ENCODE measurements around the gene BTBD6. TPM values are rescaled to one million over a fixed set of nuclear protein-coding genes. Genes with fewer than 3 reads are reported as not detected.

The BTBD6 gene
- total RNA-seq, 2 donors from 2014 or later = 19.5 to 41.3 TPM

DNA sequence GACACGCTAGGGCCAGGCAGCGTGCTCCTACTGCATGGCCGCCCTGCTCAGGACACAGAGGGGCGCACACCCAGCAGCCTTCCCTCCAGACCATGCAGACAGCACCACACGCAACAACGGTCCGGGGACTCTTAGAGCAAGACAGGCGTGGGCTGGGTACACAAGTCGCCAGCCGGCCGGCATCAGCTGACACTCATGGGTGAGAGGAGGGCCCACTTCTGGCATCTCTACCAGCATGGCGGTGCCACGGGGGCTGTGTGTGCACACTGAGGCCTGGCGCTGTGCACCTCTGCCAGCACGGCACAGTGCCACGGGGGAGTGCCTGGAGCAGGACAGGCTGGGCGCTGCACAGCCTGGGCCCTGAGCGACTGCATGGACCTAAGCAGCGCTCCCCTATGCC lies 6.7 kb upstream of the BTBD6 start:
- Mint-ChIP-seq H3K4me3 (no peak overlapping the region), H3K4me1 (no peaks in the 10 kb centered on the region), H3K36me3 (ENCODE audit: low read depth) (peaks cover 11% of the 10 kb centered on the region), H3K27ac (no peak overlapping the region), H3K27me3 (no peaks in the 10 kb centered on the region), H3K9me3 (no peaks in the 10 kb centered on the region)
- no peak for ATAC-seq (replicated peaks)

DNA sequence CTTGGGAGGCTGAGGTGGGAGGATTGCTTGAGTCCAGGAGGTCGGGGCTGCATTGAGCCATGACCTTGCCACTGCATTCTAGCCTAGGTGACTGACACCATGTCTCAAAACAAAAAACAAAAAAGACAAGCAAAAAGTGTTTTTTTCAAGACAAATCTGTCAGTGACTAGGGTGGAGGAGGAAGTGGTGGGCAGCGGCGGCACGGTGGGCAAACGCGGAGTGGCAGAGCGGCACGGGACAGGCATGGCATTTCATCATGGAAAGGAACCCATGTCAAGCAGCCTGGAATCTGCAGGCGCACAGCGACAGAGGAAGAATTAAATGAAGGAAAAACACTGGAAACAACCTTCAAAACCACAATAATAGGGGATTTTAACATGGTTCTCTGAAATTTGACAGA lies 4.0 kb upstream of the BTBD6 start:
- Mint-ChIP-seq H3K4me3 (no peak overlapping the region), H3K9me3 (no peaks in the 10 kb centered on the region), H3K36me3 (ENCODE audit: low read depth) (peaks cover 22% of the 10 kb centered on the region), H3K27me3 (no peaks in the 10 kb centered on the region), H3K27ac (no peak overlapping the region), H3K4me1 (peaks cover 6% of the 10 kb centered on the region)
- no peak for ATAC-seq (replicated peaks)

DNA sequence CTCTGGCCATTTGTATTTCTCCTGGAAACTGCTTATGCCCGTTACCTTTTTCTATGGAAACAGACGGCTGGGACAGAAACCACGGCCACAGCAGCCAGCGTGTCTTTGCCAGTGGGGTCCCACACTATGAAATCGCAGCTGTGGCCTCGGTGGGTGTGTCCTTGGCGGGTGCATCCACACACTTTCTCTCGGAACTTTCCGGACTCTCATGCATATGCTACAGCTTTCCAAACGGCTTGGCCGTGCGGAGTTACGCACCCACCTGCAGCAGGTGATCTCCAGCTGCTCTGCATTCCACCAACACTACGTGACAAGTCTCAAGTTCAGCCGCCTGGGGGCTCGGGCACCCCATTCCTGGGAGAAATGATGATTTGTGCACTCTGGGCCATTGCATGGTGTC lies 1.3 kb upstream of the BTBD6 start:
- Mint-ChIP-seq H3K27ac (no peak overlapping the region), H3K4me3 (peak overlapping the region; percentile 72), H3K9me3 (no peaks in the 10 kb centered on the region), H3K36me3 (ENCODE audit: low read depth) (peaks cover 35% of the 10 kb centered on the region), H3K4me1 (peaks cover 10% of the 10 kb centered on the region), H3K27me3 (no peaks in the 10 kb centered on the region)
- no peak for ATAC-seq (replicated peaks)

DNA sequence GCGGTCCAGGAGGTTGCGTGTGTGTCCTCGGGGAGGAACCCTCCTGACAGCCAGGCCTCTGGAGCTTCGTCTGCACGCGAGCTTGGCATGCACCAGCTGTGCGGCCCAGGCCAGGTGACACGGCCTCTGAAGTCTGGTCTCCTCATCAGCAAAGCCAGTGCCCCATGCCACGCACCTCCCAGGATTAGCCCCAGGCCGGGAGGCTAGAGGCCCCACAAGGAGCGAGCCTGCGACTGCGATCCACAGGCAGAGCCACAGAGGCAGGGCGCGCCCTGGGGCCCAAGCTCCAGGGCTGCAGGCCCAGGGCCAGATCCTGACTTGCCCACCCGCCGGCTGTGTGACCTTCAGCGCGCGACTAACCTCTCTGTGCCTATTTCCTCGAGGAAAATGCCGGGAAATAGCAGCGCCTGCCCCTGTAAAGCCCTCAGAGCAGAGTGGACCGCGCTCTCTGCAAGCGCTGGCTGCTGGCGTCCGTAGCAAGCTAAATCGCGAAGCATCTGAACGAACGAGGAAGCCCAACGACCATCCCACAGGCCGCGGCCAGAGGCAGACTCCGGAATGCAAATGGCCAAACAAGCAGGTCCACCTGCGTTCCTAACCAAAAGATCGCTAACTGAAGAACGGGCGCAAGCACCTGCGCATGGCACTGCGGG lies 492 bp upstream of the BTBD6 start:
- no peak for ATAC-seq (replicated peaks)
- Mint-ChIP-seq H3K4me1 (peaks cover 10% of the 10 kb centered on the region), H3K36me3 (ENCODE audit: low read depth) (peaks cover 35% of the 10 kb centered on the region), H3K9me3 (no peaks in the 10 kb centered on the region), H3K27me3 (no peaks in the 10 kb centered on the region), H3K27ac (no peak overlapping the region), H3K4me3 (peak overlapping the region; percentile 72)

DNA sequence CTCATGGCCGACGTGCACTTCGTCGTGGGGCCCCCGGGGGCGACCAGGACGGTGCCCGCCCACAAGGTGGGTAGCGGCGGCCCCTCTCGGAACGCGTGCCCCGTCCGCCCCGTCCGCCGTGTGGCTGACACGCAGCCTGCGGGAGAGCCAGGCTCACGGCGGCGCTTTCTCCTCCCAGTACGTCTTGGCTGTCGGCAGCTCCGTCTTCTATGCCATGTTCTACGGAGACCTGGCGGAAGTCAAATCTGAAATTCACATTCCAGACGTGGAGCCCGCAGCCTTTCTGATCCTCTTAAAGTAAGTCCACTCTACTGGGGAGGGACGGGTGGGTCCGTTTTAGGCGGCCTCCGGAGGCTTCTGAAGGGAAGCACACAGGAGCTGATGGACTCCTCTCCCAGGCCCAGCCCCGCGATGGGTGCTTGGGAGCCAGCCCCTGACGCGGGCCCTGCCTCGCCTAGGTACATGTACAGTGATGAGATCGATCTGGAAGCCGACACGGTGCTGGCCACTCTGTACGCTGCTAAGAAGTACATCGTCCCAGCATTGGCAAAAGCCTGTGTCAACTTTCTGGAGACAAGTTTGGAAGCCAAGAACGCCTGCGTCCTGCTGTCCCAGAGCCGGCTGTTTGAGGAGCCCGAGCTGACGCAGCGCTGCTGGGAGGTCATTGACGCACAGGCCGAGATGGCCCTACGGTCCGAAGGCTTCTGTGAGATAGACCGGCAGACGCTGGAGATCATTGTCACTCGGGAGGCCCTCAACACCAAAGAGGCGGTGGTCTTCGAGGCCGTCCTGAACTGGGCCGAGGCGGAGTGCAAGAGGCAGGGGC lies 1.1 kb downstream of the BTBD6 start:
- Mint-ChIP-seq H3K4me3 (peak overlapping the region; percentile 68), H3K9me3 (no peaks in the 10 kb centered on the region), H3K36me3 (ENCODE audit: low read depth) (peaks cover 37% of the 10 kb centered on the region), H3K27me3 (no peaks in the 10 kb centered on the region), H3K4me1 (peaks cover 10% of the 10 kb centered on the region), H3K27ac (no peak overlapping the region)
- no peak for ATAC-seq (replicated peaks)

GRCh38 chr14:105250008-105250366 lies 1.7 kb downstream of the BTBD6 start:
- peak overlapping the region; percentile 68 for H3K4me3 Mint-ChIP-seq
- H3K9me3 Mint-ChIP-seq = no peaks in the 10 kb centered on the region
- peaks cover 31% of the 10 kb centered on the region for H3K36me3 Mint-ChIP-seq (ENCODE audit: low read depth)
- no peaks in the 10 kb centered on the region for H3K27me3 Mint-ChIP-seq
- H3K27ac Mint-ChIP-seq = no peak overlapping the region
- ATAC-seq (replicated peaks) = no peak
- H3K4me1 Mint-ChIP-seq = peaks cover 10% of the 10 kb centered on the region

GRCh38 chr14:105250986-105251385 lies 2.7 kb downstream of the BTBD6 start:
- peaks cover 10% of the 10 kb centered on the region for H3K4me1 Mint-ChIP-seq
- H3K27me3 Mint-ChIP-seq = no peaks in the 10 kb centered on the region
- H3K4me3 Mint-ChIP-seq = no peak overlapping the region
- peaks cover 31% of the 10 kb centered on the region for H3K36me3 Mint-ChIP-seq (ENCODE audit: low read depth)
- no peak for ATAC-seq (replicated peaks)
- no peak overlapping the region for H3K27ac Mint-ChIP-seq
- H3K9me3 Mint-ChIP-seq = no peaks in the 10 kb centered on the region

DNA sequence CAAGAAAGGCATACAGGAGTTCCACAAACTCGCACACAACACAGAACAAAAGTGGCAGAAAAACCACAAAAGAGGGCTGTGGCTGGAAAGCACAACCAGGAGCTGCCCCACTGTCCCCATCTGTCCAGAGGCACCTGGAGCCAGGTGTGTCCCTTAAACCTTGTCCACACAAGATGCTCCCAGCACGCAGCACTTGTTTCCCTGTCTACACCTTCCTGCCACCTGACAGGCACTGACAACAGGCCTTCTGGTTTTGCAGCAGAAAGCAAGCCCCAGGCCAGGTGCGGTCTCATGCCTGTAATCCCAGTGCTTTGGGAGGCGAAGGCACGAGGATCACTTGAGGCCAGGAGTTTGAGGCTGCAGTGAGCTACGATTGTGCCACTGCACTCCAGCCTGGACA lies 3.6 kb downstream of the BTBD6 start:
- ATAC-seq (replicated peaks) = no peak
- Mint-ChIP-seq H3K27ac (no peak overlapping the region), H3K27me3 (no peaks in the 10 kb centered on the region), H3K4me1 (peaks cover 10% of the 10 kb centered on the region), H3K9me3 (no peaks in the 10 kb centered on the region), H3K36me3 (ENCODE audit: low read depth) (peaks cover 30% of the 10 kb centered on the region), H3K4me3 (no peak overlapping the region)

GRCh38 chr14:105252552-105253328 lies 4.4 kb downstream of the BTBD6 start:
- Mint-ChIP-seq H3K27ac (no peak overlapping the region), H3K9me3 (no peaks in the 10 kb centered on the region), H3K36me3 (ENCODE audit: low read depth) (peaks cover 24% of the 10 kb centered on the region), H3K27me3 (no peaks in the 10 kb centered on the region), H3K4me1 (peaks cover 4% of the 10 kb centered on the region), H3K4me3 (no peak overlapping the region)
- no peak for ATAC-seq (replicated peaks)

- Mint-ChIP-seq H3K9me3 (no peaks in the 10 kb centered on the region), H3K4me1 (peaks cover 4% of the 10 kb centered on the region), H3K27ac (no peak overlapping the region), H3K4me3 (no peak overlapping the region), H3K36me3 (ENCODE audit: low read depth) (peaks cover 24% of the 10 kb centered on the region), H3K27me3 (no peaks in the 10 kb centered on the region)
- no peak for ATAC-seq (replicated peaks)
Measured at GRCh38 chr14:105253329-105253682, 5.0 kb downstream of the BTBD6 start.

DNA sequence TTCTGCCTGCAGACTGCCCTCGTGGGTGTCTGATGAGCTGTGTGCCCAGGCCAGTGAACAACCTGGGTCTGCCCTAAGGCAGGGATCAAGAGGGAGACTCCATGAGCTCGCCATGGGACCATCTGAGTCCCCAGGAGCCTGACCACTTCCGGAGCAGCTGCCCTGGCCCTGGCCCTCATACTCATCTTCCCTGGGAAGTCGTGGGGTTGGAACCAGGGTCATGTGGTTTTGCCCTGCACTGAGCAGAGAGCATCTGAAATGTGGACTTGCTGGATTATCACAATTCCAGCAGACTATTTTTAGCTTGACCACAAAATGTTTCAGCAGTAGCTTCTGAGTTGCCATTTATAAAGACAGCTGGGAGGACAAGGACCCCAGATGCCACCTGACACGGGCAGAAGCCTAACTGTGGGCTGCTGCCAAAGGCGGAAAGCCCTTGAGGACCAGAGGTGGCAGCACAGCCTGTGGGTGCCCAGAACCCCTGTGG lies 6.7 kb downstream of the BTBD6 start:
- Mint-ChIP-seq H3K9me3 (no peaks in the 10 kb centered on the region), H3K4me3 (no peak overlapping the region), H3K27ac (no peak overlapping the region), H3K27me3 (no peaks in the 10 kb centered on the region), H3K4me1 (peaks cover 4% of the 10 kb centered on the region), H3K36me3 (ENCODE audit: low read depth) (peaks cover 13% of the 10 kb centered on the region)
- no peak for ATAC-seq (replicated peaks)

GRCh38 chr14:105256292-105256960 lies 8.1 kb downstream of the BTBD6 start:
- no peak for ATAC-seq (replicated peaks)
- Mint-ChIP-seq H3K4me3 (no peak overlapping the region), H3K4me1 (no peaks in the 10 kb centered on the region), H3K9me3 (no peaks in the 10 kb centered on the region), H3K27ac (no peak overlapping the region), H3K27me3 (no peaks in the 10 kb centered on the region), H3K36me3 (ENCODE audit: low read depth) (peaks cover 6% of the 10 kb centered on the region)

- peaks cover 6% of the 10 kb centered on the region for H3K36me3 Mint-ChIP-seq (ENCODE audit: low read depth)
Measured at GRCh38 chr14:105257464-105257863, 9.1 kb downstream of the BTBD6 start.

DNA sequence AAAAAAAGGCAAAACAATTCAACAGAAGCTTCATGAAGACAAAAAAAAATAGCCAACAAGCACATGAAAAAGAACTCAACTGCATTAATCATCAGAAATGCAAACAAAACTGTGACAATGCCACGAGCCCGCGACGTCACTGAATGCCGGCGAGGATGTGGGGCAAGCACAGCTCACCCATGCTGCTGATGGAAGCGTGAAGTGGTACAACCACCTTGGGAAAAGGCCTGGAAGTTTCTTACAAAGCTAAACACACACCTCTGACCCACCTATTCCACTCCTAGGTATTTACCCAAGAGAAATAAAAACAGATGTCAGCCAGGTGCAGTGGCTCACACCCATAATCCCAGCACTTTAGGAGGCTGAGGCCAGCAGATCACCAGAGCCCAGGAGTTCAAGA lies 10.5 kb downstream of the BTBD6 start:
- Mint-ChIP-seq H3K27ac (no peak overlapping the region), H3K27me3 (no peaks in the 10 kb centered on the region), H3K4me3 (no peak overlapping the region), H3K36me3 (ENCODE audit: low read depth) (peaks cover 7% of the 10 kb centered on the region), H3K4me1 (no peaks in the 10 kb centered on the region), H3K9me3 (no peaks in the 10 kb centered on the region)
- ATAC-seq (replicated peaks) = no peak

More at GRCh38 chr14:105257464-105257863, 9.1 kb downstream of the BTBD6 start:
- Mint-ChIP-seq H3K4me1 (no peaks in the 10 kb centered on the region), H3K27ac (peak overlapping the region; percentile 73), H3K27me3 (no peaks in the 10 kb centered on the region), H3K4me3 (no peak overlapping the region), H3K9me3 (no peaks in the 10 kb centered on the region)
- no peak for ATAC-seq (replicated peaks)

Data from activated T-helper 17 cell treated with anti-CD3 and anti-CD28 coated beads, Interleukin-2, amount 50 U/mL, for 72 hours (primary cell).